Measurements from ENCODE around the gene NDUFA12.
"Not testable (repeated sequence)": the region's sequence is repeated elsewhere in the genome, so short reads cannot be mapped to it uniquely, and the experiment has no call there.

The NDUFA12 gene

GRCh38 chr12:95003213-95003920 is at the start of gene NDUFA12:
TSS of gene NDUFA12 (minus strand) at chr12:95003697. CDS start at chr12:95003680, 17 bp downstream.
- DNase-seq, result no peak

- DNase-seq, result no peak
Measured at GRCh38 chr12:95051241-95051640, 47.7 kb upstream of the NDUFA12 start.

- no peak for DNase-seq
Measured at GRCh38 chr12:95037906-95038305, 34.4 kb upstream of the NDUFA12 start.

DNA sequence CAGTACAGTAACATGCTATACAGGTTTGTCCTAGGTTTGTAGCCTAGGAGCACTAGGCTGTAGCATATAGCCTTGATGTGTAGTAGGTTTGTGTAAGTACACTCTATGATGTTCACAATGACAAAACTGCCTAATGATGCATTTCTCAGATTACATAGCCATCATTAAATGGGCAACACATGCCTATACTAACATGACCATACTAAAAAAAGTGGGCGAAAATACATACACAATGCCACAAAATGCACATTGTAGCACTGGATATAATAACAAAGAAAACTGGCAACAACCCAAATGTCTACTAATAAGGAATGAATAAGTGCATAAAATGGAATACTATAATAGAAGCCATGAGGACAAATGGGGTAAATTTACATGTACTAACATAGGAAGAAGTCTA is 31.3 kb upstream of the NDUFA12 start:
- DNase-seq, result no peak

DNA sequence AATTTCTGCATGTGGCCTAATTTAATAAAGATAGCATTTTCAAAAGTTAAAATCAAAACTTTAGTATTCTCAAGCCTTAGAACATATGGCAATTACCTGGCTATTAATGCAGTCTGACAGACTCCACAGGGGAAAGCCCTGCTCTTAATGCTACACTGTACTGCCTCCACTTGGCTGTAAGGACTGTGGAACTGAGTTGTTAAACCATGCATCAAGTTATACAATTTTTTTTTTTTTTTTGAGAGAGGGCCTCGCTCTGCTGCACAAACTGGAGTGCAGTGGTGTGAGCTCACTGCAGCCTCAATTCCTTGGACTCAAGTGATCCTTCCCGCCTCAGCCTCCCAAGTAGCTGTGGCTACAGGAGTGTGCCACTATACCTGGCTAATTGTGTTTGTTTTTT is 19.0 kb upstream of the NDUFA12 start:
- DNase-seq, result no peak

GRCh38 chr12:95017482-95017881 is 14.0 kb upstream of the NDUFA12 start:
- DNase-seq, result no peak

DNA sequence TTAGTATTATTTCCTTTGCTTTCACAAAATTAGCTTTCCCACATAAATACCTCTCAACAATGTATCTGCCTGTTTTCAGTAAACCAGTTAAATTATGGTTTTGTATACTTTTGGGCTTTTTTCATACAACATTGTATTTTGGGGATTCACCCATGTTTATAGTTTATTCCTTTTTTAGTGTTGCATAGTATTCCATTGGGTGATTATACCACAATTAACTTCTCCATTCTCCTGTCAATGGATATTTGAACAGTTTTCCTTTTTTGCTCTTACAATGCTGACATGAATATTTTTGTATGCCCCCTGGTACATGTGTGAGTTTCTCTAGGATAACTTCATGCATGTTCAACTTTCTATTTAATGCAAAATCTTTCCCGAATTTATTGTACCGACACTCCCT is 12.6 kb upstream of the NDUFA12 start:
- DNase-seq, result no peak

DNA sequence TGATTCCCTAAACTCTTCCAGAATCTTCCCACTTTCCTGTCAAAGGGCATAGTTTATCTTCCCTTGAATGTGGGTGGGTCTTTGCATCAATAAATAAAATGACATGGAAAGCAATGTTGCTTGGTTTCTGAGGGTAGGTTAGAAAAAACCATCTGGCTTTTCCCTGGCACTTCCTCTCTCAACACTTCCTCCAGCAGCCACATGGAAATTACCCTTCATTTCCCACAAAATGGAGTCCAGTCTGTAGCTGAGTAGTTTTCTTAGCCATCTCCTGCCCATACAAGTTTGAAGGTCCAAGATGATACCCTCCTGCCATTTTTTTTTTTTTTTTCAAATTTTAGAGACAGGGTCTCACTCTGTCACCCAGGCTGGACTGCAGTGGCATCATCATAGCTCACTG is 11.1 kb upstream of the NDUFA12 start:
- DNase-seq, result no peak

GRCh38 chr12:95006206-95006605 is 2.7 kb upstream of the NDUFA12 start:
- DNase-seq, result no peak

DNA sequence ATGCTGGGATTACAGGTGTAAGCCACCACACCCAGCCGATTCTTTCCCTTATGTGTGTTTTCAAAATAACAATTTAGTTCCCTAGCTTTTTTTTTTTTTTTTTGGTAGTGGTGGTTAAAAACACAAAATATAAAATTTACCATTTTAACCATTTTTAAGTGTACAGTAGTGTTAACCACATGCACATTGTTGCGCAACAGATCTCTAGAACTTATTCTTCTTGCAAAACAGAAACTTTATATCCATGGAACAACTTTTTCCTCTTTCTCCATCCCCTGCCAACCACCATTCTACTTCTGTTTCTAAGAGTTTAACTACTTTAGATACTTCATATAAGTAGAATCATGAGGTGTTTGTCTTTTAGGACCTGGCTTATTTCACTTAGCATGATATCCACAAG is 1.1 kb upstream of the NDUFA12 start:
- DNase-seq, result no peak

GRCh38 chr12:95003921-95004272 is 400 bp upstream of the NDUFA12 start:
- DNase-seq, result no peak

- DNase-seq, result no peak
Measured at GRCh38 chr12:95002754-95003153, 743 bp downstream of the NDUFA12 start.

DNA sequence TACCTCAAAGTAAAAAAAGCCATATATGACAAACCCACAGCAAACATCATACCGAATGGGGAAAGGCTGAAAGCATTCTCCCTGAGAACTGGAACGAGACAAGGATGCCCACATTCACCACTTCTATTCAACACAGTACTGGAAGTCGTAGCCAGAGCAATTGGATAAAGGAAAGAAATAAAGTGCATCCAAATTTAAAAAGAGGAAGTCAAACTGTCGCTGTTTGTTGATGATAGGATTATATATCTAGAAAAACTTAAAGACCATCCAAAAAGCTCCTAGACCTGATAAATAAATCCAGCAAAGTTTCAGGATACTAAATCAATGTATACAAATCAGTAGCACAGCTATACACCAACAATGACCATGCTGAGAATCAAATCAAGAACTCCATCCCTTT is 5.2 kb downstream of the NDUFA12 start:
- no peak for DNase-seq

DNA sequence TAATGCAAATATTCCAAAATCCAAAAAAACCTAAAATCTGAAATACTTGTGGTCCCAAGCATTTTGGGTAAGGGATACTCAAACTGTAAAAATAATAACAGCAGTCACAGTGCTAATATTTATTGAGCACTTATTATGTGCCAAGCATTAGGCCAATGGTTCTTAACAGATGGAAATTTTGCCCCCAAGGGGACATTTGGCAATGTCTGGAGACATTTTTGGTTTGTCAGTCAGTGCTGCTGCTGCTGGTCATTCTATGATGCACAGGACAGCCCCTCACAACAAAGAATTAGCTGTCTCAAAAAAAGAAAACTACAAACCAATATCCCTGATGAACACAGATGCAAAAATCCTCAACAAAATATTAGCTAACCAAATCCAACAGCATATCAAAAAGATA is 5.8 kb downstream of the NDUFA12 start:
- DNase-seq, result no peak

DNA sequence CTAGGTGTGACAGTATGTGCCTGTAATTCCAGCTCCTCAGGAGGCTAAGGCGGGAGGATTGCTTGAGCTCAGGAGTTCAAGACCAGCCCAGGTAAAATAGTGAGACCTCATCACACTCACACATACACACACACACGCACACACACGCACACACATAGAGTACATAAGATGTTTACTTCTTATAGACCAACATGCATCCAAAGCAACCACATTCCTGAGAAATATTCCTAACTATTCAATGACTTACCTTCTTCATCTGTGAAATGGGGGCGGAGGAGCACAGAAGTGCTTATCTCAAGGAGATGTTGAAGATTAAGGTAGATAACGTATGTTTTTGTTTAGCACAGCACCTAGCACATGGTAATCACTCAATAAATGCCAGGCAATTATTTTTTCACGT is 6.4 kb downstream of the NDUFA12 start:
- no peak for DNase-seq

DNA sequence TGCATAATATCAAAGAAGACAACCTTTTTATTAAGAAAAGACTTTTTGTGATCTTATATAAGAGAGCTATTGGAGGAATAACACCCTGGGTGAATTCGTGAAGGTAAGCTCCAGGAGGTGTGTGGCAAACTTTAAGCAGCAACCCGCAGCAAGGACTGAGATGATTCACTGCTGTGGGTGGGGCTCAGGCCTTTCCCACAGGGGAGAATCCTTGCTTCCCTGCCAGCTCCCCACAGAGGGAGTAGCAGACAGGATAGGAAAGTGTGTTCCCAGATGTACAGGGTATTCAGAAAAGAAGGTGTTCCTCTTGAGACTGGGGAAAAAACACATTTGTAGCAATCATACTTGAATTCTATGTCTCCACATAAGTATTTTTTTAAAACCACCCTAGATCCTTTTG is 9.2 kb downstream of the NDUFA12 start:
- DNase-seq, result no peak

DNA sequence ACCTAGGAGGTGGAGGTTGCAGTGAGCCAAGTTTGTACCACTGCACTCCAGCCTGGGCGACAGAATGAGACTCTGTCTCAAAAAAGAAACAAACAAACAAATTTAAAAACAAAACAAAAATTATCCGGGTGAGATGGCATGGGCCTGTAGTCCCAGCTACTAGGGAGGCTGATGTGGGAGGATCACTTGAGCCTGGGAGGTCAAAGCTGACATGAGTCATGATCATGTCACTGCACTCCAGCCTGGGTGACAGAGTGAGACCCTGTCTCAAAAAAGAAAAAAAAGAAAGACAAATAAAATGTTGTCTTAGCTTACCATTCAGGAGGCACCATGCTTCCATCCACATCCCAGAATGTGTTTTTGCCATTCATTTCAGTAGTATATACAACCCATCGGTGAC is 9.6 kb downstream of the NDUFA12 start:
- DNase-seq, result not testable (repeated sequence)

GRCh38 chr12:94990222-94990621 is 13.3 kb downstream of the NDUFA12 start:
- DNase-seq, result no peak

DNA sequence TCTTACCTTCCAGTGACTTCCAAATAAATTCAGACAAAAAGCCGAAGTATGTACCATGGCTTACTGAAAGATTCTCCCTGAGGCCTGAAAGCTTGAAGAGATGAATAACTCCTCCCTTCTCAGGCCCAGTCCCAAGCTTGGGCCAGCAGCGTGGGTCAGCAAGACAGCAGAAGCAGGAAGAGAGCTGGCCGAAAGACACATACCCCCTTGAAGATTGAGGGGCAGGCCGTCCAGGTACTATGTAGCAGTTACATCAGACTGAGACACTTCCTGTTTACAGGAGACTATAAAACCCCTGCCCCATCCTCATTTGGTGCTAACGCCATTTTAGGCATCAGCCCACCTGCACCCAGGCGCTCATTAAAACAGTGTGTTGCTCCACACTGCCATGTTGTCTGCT is 15.0 kb downstream of the NDUFA12 start:
- DNase-seq, result no peak

- DNase-seq, result no peak
Measured at GRCh38 chr12:94987801-94988200, 15.7 kb downstream of the NDUFA12 start.

GRCh38 chr12:94987076-94987669 is 16.3 kb downstream of the NDUFA12 start:
- no peak for DNase-seq

- DNase-seq, result not testable (repeated sequence)
Measured at GRCh38 chr12:94985099-94985498, 18.4 kb downstream of the NDUFA12 start.

DNA sequence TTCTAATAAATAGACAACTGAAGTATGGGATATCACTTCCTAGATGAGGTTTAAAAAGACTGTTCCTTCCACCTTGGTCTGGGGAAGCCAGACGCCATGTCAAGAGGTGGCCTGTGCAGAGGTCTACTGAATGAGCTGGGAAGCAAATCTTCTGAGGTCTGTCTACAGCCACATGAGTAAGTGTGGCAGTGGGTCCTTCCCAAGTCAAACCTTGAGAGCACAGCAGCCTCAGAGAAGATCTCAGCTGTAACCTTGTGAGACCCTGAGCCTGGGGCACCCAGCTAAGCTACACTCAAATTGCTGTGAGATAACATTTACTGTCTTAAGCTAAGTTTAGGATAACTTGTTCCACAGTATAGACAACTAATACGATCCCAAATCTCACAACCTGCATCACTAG is 20.2 kb downstream of the NDUFA12 start:
- DNase-seq, result no peak

GRCh38 chr12:94982456-94982855 is 21.0 kb downstream of the NDUFA12 start:
- no peak for DNase-seq

GRCh38 chr12:94980577-94980976 is 22.9 kb downstream of the NDUFA12 start:
- no peak for DNase-seq

All from cortex of kidney (tissue), 1 donor.